ENCODE data around the gene TTLL11.
"Not testable (repeated sequence)": the region's sequence is repeated elsewhere in the genome, so short reads cannot be mapped to it uniquely, and the experiment has no call there.

Gene TTLL11

DNA sequence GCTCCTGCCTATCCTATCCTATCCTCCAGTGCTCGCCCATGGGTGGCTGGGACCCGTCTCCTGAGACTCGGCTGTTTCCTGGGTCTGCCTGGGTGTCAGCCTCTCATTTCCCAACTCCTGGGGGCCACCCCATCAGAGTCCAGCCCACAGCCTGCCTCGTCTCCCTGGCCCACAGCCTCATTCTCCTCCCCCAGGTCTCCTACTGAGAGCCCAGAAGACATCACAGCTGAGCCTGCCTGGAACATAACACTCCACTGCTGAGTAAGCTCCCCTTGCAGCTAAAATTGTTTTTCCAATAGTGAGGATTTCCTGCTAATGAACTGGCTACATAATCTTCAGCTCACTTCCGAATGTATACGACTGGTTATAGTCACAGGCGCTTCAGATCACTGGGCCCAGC, 95.3 kb downstream of the TTLL11 start:
- no peaks in the 10 kb centered on the region for H3K4me1 Mint-ChIP-seq
- H3K9me3 Mint-ChIP-seq = no peaks in the 10 kb centered on the region
- no peaks in the 10 kb centered on the region for H3K27me3 Mint-ChIP-seq
- H3K4me3 Mint-ChIP-seq = no peak overlapping the region
- no peak overlapping the region for H3K27ac Mint-ChIP-seq
- no peaks in the 10 kb centered on the region for H3K36me3 Mint-ChIP-seq

DNA sequence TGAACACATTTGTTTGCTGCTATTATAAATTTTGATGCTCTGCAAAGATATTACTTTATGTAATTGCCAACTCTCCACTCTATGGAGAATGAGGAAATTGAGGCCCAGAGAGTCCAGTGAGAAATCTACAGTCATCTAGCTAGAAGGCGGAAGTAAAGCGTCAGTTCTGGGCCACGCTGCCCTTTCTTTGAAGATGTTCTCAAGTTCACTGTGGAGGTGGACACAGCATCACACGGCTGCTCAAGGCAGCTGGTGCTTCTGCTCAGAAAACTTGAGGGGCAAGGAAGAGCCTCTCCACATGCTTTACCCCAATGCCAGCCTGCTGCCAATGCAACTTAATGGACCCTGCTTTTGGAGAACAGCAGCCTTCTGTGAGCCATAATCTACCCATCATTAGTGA, 96.3 kb downstream of the TTLL11 start:
- Mint-ChIP-seq H3K27ac (no peak overlapping the region), H3K4me3 (no peak overlapping the region), H3K9me3 (no peaks in the 10 kb centered on the region), H3K4me1 (no peaks in the 10 kb centered on the region), H3K36me3 (no peaks in the 10 kb centered on the region), H3K27me3 (no peaks in the 10 kb centered on the region)

DNA sequence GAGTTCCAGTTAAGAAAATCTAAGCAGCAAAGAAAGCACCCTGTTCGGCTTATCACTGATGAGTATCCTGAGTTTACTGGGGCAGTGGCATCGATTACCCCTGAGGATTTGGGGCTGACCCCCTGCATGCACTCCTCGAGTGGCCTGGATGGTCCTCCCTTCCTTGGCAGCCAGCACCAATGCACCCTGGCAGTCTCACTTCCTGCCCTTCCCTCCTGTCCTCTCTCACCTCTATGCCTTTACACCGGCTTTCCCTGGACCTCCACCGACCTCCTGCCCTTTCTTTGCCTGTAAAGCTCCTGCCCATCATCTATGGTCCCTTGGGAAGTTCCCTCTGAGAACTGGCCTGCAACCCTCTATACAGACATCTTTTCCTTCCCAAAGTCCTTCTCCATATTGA, 97.1 kb downstream of the TTLL11 start:
- no peak overlapping the region for H3K27ac Mint-ChIP-seq
- no peaks in the 10 kb centered on the region for H3K9me3 Mint-ChIP-seq
- H3K4me3 Mint-ChIP-seq = no peak overlapping the region

DNA sequence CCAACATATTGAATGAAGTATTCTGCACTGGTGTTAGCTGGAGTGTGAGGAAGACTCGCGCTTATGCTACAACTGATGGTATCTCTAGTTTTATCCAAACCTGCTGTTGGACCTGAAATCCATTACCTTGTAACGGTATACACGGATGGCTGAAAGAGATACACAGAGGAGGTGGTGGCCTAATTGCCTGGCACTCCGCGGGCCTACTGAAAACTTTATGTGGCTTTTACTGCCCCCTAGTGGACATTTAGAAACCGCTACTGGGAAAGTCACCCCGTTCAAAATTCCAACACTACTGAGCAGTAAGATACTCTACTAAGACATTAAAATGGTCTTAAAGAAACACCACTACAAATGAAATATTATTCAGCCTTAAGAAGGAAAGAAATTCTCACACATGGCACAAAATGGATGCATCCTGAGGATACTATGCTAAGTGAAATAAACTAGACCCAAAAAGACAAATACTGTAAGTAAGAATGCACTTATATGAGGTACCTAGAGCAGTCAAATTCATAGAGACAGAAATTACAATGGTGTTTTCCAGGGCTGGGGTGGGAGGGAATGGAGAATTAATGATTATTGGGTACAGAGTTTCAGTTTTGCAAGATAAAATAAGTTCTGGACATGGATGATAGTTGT, 100.4 kb downstream of the TTLL11 start:
- peaks cover 5% of the 10 kb centered on the region for H3K36me3 Mint-ChIP-seq
- H3K27me3 Mint-ChIP-seq = no peaks in the 10 kb centered on the region
- no peaks in the 10 kb centered on the region for H3K9me3 Mint-ChIP-seq
- no peak overlapping the region for H3K27ac Mint-ChIP-seq
- H3K4me1 Mint-ChIP-seq = no peaks in the 10 kb centered on the region
- H3K4me3 Mint-ChIP-seq = no peak overlapping the region

More for the DNA sequence above, 97.1 kb downstream of the TTLL11 start:
- H3K27me3 Mint-ChIP-seq = no peaks in the 10 kb centered on the region
- H3K36me3 Mint-ChIP-seq = no peaks in the 10 kb centered on the region
- H3K4me1 Mint-ChIP-seq = no peaks in the 10 kb centered on the region

DNA sequence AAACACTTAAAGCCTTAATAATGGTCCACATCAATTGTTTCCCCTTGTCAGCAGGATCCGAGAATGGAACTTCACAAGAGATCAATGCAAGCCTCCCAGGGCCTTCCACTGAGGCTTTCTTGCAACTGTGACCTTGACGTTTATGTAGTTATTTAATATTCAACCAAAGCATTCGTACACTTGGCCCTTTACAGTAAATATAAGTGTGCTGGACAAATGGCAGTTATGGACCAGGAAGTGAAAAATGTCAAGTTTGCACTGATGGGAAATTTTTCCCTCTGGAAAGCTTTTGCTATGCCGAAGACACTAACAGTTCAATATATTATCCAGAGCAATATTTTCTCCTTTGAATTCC, 101.8 kb downstream of the TTLL11 start:
- no peak overlapping the region for H3K4me3 Mint-ChIP-seq
- no peaks in the 10 kb centered on the region for H3K4me1 Mint-ChIP-seq
- no peaks in the 10 kb centered on the region for H3K9me3 Mint-ChIP-seq
- no peaks in the 10 kb centered on the region for H3K27me3 Mint-ChIP-seq
- peaks cover 5% of the 10 kb centered on the region for H3K36me3 Mint-ChIP-seq
- no peak overlapping the region for H3K27ac Mint-ChIP-seq

DNA sequence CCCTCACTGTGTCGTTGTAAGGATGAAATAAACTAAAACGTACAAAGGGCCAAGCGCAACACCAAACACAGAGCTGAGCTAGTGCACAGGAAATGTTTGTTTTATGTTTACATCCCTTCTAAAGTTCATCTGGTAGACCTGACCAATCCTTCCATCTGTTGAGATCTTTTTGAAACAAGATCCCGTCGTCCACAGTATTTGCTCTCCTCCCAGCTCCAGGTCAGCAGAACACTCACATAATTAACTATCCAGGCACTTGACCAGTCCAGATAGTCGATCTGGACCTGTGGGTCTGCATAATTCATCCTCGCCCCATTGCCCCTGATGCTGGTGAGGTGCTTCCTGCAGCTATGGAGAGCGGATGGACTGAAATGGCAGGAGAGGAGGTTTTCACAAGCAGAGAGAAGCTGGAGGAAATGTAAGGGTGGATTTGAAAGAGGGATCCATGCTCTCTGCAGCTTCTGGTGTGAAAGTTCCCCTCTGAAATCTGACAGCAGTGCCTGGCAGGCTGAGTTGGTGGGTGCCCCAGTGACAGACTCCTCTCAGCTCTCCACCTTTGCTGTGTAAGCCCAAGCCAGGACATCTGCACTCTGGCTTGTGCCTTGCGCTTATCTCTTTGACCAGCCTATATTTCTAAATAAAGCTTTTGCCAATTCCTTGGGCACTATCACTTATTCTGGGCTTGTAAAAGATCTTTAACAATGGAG, 102.4 kb downstream of the TTLL11 start:
- no peaks in the 10 kb centered on the region for H3K27me3 Mint-ChIP-seq
- H3K36me3 Mint-ChIP-seq = peaks cover 5% of the 10 kb centered on the region
- H3K4me3 Mint-ChIP-seq = no peak overlapping the region
- H3K4me1 Mint-ChIP-seq = no peaks in the 10 kb centered on the region
- H3K9me3 Mint-ChIP-seq = no peaks in the 10 kb centered on the region
- no peak overlapping the region for H3K27ac Mint-ChIP-seq

DNA sequence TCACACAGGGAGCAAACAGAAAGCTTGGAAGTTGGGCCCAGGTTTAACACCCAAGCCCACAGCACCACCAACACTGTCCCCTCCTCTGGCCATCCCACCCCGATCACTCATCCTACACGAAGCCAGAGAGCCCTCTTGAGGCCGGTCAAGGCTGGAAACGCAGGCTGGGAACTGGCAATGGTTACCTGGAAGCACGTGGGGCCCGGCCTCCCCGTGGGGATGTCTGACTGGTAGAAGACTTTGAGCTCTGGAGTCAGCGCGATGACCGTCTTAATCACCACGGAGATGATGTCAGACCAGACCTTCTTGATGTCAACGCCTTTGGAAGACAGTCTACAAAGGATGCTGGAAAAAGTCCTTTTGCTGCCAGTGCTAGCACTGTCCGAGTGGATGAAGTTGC, 104.1 kb downstream of the TTLL11 start:
- H3K36me3 Mint-ChIP-seq = peaks cover 7% of the 10 kb centered on the region
- no peak overlapping the region for H3K27ac Mint-ChIP-seq
- no peaks in the 10 kb centered on the region for H3K9me3 Mint-ChIP-seq
- H3K4me3 Mint-ChIP-seq = no peak overlapping the region
- no peaks in the 10 kb centered on the region for H3K4me1 Mint-ChIP-seq
- H3K27me3 Mint-ChIP-seq = no peaks in the 10 kb centered on the region

DNA sequence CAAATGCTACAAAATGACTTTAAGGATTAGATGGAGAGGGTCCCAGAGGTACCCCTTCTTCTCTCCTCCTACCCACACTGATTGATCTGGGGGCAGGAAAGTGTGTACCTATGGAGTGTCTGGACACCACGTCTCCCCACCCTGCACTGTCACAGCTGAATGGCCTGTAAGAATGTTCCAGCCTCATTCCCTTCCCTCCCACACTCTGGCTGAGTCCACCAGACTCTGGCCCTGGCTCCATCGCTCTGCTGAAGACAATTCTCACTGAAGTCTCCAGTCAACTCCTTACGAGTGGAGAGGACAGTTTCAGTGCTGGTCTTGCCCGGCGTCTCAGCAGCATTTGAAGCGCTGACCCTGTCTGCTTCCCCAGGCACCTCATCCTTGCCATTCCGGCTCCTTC, 105.8 kb downstream of the TTLL11 start:
- Mint-ChIP-seq H3K4me1 (no peaks in the 10 kb centered on the region), H3K4me3 (no peak overlapping the region), H3K36me3 (peaks cover 10% of the 10 kb centered on the region), H3K27ac (no peak overlapping the region), H3K27me3 (no peaks in the 10 kb centered on the region), H3K9me3 (peaks cover 6% of the 10 kb centered on the region)

DNA sequence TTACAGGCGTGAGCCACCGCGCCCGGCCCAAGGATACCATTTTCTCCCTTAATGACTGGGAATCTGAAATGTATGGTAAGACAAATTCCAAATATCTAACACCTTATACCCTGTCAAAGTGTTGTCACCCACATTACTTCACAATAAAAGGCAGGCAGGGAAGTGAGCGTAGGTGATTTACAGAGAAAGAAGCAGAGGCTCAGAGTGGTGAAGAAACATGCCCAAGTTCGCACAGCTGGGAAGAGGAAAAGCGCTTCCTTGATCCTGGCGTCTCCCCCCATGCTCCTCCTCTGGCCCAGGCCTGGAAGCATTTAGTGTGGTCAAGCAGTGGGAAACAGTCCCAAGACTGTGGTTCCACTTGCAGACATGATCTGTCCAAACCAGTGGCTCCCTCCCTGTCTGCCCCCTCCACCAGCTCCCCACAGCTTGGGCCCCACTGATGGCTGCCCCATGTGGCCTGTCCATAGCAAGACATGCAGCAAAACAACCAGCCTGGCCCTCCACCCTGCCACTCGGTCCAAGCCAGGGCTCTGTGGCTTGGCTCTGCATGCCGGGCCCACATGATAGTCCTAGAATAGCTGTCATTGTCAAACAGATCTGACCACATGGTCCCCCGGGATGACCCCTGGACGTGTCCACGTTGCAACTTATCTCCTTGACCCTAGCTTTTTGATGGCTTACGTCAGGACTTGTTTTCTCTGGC, 107.2 kb downstream of the TTLL11 start:
- Mint-ChIP-seq H3K4me3 (no peak overlapping the region), H3K36me3 (peaks cover 16% of the 10 kb centered on the region), H3K9me3 (peaks cover 16% of the 10 kb centered on the region), H3K27ac (no peak overlapping the region), H3K27me3 (no peaks in the 10 kb centered on the region), H3K4me1 (no peaks in the 10 kb centered on the region)

DNA sequence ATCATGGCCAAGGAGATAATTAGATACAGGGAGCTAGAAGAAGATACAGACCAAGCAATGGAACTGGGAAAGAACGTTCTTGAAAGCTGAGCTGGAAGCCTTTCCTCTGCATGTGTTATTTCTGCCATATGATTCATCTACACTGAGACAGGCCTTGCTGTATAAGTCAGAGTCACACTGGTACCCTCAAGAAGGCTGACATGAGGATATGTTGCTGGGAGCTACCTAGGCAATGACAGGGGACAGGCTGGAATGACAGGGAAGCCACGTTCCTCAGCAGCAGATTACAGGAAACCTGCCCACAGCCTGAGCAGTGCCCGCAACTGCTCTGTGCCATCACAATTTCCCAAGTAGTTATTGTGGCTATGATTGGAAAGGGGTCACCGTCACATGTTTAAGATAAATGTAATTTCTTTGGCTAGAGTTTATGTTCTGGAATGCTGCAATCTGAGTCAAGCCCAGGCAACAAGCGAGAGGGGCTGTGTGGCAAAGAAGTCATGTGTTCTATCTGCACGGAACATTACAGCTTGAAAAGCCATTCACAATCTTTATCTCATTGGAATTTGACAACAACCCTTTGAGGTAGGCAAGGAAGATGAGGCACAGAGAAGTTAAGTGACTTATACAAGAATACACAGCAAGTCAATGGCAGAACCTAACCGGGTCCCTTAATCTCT, 108.2 kb downstream of the TTLL11 start:
- H3K27me3 Mint-ChIP-seq = no peaks in the 10 kb centered on the region
- no peaks in the 10 kb centered on the region for H3K4me1 Mint-ChIP-seq
- H3K36me3 Mint-ChIP-seq = peaks cover 17% of the 10 kb centered on the region
- H3K27ac Mint-ChIP-seq = no peak overlapping the region
- H3K4me3 Mint-ChIP-seq = no peak overlapping the region
- peaks cover 20% of the 10 kb centered on the region for H3K9me3 Mint-ChIP-seq

DNA sequence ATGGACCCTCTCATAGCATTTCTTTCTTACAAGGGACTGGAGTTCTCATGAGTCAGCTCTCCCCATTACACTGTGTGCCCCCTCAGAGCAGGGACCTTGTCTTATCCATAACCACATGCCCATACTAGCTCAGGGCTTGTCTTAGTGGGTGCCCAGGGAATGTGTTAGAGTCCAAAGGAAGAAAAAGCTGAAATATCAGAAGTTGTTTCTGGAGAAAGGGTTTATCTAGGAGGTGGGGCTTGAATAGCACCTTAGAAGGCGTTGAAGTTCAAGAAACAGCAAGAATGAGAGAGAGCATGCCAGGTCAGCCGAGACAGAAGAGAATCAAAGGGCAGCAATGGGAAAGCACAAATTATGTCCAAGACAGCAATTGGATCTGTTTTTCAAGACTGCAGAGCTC, 109.4 kb downstream of the TTLL11 start:
- Mint-ChIP-seq H3K36me3 (peaks cover 17% of the 10 kb centered on the region), H3K4me3 (no peak overlapping the region), H3K27ac (no peak overlapping the region), H3K4me1 (no peaks in the 10 kb centered on the region), H3K27me3 (no peaks in the 10 kb centered on the region), H3K9me3 (peaks cover 20% of the 10 kb centered on the region)

DNA sequence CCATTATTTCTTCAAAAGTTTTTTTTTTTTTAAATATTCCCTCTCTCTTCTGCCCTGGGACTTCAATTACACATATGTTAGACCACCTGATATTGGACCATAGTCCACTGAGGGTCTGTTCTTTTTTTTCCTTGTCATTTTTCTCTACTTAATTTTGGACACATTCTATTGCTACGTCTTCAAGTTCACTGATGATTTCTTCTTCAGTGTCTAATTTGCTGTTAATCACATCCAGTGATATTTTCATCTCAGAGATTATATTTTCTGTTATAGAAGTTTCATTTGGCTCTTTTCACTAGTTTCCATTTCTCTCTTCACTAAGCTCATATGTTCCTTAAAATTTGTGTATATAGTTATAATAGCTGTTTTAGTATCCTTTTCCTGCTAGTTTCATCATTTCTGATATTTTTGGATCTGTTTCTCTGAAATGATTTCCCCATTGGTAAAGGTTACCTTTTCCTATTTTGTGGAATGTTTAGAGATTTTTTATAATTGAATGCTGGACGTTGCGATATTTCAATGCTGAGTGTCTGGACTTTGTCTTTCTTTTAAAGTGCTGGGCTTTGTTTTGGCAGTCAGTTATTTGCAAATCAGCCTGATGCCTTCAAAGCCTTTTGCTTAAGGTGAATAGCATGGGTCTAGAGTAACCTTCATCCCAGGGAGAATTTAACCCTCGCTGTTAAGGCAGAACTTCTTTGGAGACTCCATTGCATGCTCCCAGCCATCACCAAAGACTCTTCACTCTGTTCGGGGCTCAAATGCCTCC, 111.8 kb downstream of the TTLL11 start:
- no peak overlapping the region for H3K4me3 Mint-ChIP-seq
- no peaks in the 10 kb centered on the region for H3K27me3 Mint-ChIP-seq
- H3K36me3 Mint-ChIP-seq = peaks cover 15% of the 10 kb centered on the region
- no peak overlapping the region for H3K27ac Mint-ChIP-seq
- peaks cover 20% of the 10 kb centered on the region for H3K9me3 Mint-ChIP-seq
- no peaks in the 10 kb centered on the region for H3K4me1 Mint-ChIP-seq

DNA sequence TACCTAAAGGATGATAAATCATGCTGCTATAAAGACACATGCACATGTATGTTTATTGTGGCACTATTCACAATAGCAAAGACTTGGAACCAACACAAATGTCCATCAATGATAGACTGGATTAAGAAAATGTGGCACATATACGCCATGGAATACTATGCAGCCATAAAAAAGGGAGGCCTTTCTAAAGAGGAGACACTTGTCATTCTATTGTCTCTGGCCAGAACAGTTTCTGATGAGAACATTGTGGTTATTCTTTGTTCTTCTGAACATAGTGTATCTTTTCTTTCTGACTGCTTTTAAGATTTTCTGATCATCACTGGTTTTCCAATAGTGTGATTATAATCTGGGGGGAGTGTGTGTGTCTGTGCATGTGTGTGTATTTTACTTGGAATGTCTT, 112.4 kb downstream of the TTLL11 start:
- Mint-ChIP-seq H3K9me3 (peaks cover 20% of the 10 kb centered on the region), H3K36me3 (peaks cover 15% of the 10 kb centered on the region)
- not testable (repeated sequence) for H3K4me3 Mint-ChIP-seq, H3K27ac Mint-ChIP-seq, H3K27me3 Mint-ChIP-seq, H3K4me1 Mint-ChIP-seq

DNA sequence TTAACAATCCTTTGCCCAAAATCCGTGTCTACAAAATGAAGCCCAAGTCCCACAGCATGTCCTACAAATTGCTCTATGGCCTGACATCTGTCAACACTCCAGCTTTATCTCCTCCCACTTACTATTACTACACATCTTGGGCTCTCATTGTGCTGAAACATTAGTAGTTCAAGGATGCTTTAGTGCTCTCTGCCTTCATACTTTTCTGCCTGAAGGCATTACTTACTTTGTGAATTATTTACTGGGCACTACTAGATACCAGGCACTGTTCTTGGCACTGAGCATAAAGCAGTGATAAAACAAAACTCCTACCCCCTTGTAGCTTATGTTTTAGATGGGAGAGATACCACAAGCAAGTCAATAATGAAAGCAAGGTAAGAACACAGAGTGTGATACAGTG, 113.4 kb downstream of the TTLL11 start:
- peaks cover 20% of the 10 kb centered on the region for H3K9me3 Mint-ChIP-seq
- H3K4me1 Mint-ChIP-seq = no peaks in the 10 kb centered on the region
- no peak overlapping the region for H3K27ac Mint-ChIP-seq
- H3K4me3 Mint-ChIP-seq = no peak overlapping the region
- H3K36me3 Mint-ChIP-seq = peaks cover 15% of the 10 kb centered on the region
- no peaks in the 10 kb centered on the region for H3K27me3 Mint-ChIP-seq

DNA sequence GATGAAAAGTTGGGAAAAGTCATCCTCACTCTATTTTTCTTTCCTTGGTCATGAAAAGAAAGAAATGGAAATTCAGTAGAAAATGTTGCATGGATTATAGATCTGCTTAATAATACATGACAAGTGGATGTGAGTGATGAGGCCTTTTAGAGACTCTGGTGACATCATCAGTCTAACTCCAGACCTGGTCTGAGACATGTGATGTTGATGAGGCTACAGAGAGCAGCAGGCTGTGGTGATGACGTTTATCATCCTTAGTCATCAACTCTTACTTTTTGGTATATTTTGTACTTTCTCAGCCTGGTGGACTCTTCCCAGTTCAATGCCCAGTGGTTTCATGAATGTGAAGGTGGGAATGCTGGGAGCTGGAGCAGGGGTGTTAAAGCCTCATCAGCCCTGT, 116.4 kb downstream of the TTLL11 start:
- no peak overlapping the region for H3K4me3 Mint-ChIP-seq
- H3K27ac Mint-ChIP-seq = no peak overlapping the region
- peaks cover 10% of the 10 kb centered on the region for H3K9me3 Mint-ChIP-seq
- H3K4me1 Mint-ChIP-seq = no peaks in the 10 kb centered on the region
- peaks cover 7% of the 10 kb centered on the region for H3K36me3 Mint-ChIP-seq
- H3K27me3 Mint-ChIP-seq = no peaks in the 10 kb centered on the region

Data from activated naive CD4-positive, alpha-beta T cell treated with anti-CD3 and anti-CD28 coated beads, Interleukin-2, amount 50 U/mL, for 24 hours (primary cell).